NK-92 (cell line): ENCODE measurements around the gene KDM5B.
"Not testable (repeated sequence)": the region's sequence is repeated elsewhere in the genome, so short reads cannot be mapped to it uniquely, and the experiment has no call there.

Experiments used
- DNase-seq: peaks from one replicate; lab custom pipeline; 2025; ENCODE audit not compliant: unreplicated experiment; lab: John Stamatoyannopoulos, UW

Gene KDM5B

DNA sequence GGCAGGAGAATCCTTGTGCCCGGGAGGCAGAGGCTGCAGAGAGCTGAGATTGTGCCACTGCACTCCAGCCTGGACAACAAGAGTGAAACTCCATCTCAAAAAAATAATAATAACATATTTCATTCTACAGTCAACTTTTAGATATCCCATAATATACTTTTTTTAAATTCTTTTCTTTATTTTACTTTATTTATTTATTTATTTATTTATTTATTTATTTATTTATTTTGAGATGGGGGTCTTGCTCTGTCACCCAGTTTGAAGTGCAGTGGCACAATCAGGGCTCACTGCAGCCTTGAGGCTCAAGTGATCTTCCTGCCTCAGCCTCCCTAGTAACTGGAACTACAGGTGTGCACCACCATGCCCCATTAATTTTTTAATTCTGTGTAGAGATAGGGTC, 94.0 kb downstream of the KDM5B start:
- DNase-seq, result not testable (repeated sequence)

GRCh38 chr1:202713110-202713509, 95.1 kb downstream of the KDM5B start:
- no peak for DNase-seq

- DNase-seq, result no peak
Measured at GRCh38 chr1:202711949-202712635, 96.1 kb downstream of the KDM5B start.

GRCh38 chr1:202710070-202711045, 97.9 kb downstream of the KDM5B start, which contains the start of gene SYT2:
TSS of gene SYT2 (minus strand) at chr1:202710454. CDS start at chr1:202605772, 104,682 bp downstream.
- DNase-seq, result no peak

DNA sequence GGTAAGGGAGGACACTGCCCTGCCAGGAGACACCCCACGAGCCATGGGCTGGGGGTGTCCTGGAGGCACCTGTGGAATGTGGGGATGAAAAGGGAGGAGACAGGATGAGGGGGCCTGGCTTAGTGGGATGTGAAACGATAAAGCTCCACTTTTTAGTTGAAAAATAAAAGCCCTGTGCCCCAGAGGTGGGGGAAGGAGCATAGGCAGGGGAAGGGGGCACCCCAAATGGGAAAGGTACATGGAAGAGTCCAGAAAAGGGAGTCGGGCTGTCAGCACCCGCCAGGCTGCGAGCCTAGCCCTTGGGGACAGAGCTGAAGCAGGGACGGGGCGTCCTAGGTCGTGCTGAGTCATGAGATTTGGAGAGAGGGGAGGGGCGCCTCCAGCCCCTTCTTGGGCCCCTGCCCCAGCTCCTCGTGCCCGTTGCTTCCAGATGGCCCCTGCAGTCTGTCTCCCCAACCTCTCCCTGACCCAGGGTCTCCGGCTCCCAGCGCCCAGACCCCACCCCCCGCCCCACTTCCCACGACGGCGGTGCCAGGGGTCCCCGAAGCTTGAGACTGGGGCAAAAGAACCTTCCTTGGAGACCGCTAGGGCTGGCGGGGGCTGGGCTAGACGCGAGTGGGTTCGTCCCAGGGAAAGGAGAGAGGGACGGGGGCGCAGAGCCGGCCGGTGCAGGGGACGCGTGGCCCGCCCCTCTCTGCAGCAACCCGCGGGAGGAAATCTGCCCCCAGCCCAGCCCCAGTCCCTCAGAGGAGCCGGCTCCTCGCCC, 98.8 kb downstream of the KDM5B start:
- DNase-seq, result no peak

DNA sequence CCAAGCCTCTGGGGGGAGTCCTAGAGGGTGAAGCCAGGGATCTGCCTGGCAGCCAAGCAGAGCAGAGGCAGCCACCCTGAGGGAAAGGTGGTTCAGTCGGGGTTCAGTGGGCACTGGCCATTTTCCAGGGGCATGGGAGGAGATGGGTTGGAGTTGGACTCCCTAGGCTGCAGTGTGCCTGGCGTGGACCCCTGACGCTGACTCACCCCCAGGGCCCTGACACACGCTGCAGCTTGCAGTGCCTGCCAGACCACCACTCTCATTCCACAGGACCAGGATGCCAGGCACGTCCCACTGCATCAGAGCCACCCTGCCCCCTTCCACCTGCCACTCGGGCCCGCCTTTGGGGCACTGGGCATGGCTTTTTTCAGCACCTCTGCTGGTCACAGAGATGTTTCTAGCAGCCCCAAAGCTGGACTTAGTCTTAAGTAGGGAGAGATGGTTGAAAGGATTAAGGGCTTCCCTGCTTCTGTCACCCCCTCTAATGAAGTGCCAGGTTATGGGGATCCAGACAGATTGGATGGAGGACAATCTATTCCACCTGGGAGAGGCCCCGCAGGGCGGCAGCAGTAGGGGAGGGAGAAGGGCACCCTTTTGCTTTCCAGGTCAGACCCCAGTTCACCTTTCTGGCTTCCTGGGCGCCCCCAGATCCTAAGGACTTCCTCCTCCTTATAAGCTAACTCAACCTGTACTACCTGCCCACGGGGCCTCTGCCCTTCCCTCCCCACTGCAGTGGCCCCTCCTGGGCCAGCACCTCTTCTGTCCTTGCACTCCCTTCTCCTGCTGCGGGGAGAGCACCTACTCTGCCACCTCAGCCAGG, 99.6 kb downstream of the KDM5B start:
- DNase-seq, result no peak

DNA sequence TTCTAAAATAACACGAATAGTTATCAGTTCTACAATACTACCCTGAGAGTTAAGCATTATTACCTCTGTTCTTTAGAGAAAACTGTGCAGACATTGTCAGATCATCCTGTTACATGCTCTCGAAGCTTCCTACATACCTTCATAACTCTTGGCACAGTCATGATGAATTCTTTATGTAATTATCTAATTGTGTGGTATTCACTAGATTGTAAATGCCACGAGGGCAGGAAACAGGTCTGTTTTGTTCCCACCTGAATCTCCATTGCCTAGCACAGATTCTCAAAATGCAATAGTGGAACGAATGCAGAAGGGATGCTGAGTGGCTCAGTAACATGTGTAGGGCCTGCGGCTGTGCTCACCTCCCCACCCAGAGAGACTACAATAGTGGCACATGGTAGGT, 101.4 kb downstream of the KDM5B start:
- DNase-seq, result no peak

- no peak for DNase-seq
Measured at GRCh38 chr1:202704601-202705000, 103.6 kb downstream of the KDM5B start.

- no peak for DNase-seq
Measured at GRCh38 chr1:202703191-202703590, 105.0 kb downstream of the KDM5B start.

- DNase-seq, result no peak
Measured at GRCh38 chr1:202702088-202702487, 106.1 kb downstream of the KDM5B start.

- DNase-seq, result no peak
Measured at GRCh38 chr1:202701200-202701599, 107.0 kb downstream of the KDM5B start.

DNA sequence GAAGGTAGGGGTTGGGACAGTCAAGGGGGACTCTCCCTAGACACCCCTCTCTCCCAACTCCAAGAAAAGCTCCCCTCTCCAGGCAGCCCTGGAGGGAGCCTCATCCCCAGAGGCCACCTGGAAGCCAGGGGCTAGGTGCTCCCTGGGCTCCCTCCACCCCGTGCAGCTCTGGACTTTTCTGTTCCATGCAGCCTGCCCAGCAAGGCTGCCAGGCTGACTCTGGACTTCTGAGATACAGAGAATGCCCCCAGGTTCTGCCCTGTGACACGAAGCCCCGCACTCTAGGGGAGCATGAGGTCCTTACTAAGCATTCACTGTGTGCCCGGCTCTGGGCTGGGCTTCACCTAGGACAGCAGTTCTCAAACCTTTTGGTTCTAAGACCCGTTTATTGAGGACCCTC, 108.2 kb downstream of the KDM5B start:
- no peak for DNase-seq

- DNase-seq, result no peak
Measured at GRCh38 chr1:202698276-202698675, 109.9 kb downstream of the KDM5B start.

DNA sequence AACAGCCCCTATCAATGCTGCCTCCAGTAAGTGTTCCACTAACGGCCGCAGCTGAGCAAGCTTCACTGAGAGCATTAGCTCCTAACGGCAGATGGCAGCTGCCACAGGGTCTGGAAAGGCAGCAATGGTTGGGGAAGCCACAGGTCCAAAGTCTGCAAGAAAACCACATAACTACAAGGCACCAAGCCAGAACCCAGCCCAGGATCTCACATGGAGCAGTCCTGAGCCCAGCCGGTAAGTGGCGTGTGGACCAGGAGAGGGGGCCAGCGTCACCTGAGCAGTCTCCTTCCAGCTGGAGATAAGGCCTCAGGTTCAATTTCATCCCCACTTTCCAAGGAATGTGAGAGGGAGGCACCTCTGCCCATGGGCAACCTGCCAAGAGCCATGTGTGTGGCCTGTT, 111.2 kb downstream of the KDM5B start:
- DNase-seq, result no peak

DNA sequence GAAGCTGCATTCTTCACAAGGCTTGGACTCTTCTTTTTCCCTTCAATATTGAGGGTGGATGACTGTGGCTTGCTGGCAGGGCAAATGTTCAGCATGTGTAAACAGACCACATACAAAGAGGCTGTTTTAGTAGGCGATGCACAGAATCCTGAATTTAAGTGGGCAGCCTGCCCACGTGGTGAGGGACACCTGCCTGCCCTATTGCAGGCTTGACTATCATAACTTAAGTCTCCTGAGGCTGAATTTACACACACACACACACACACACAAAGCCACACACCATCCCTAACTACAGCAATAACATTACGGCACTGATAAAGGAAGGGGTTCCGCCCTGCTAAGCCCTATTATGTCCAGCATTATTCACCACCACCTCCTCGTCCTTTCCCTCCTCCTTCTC, 113.9 kb downstream of the KDM5B start:
- DNase-seq, result no peak

DNA sequence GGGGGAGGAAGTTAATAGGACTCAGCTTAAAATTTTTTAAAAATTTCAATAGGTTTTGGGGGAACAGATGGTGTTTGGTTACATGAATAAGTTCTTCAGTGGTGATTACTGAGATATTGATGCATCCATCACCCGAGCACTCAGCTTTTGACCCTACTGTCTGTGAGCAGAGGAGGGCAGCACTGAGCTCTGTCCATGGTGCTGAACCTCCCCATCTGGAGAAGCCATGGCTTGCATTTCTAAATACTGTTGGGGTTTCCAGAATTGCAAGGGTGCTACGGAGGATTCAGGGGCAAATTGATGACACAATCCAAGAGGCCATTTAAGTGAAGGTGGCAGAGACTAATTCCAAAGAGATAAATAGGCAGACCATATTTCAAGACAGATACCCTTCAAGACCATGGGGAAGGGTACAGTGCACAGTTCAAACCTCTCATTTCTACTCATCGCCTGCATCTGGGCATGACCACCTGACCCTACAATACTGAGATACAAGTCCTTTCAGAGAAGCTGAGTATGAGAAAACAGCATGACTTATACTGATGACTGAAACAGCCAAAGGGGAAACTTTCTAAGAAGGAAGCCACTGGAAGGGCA, 115.2 kb downstream of the KDM5B start:
- no peak for DNase-seq

DNA sequence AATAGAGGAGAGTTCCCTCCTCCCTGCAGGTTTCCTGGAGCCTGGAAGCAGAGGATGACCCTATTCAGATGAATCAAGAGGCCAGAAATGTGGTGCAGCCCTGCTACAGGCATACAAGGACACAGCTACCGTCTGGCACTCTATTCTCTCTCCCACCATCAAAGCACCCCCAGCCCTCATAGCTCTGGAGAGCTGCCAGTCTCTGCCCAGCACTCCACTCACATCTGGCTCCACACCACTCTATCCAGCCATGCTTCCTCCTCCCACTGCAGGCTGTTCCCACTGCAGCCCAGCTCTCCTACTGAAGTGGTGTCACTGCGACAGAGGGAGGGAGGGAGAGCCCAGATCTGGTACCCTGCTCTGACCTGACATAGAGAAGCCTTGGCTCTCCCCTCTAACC, 116.4 kb downstream of the KDM5B start:
- no peak for DNase-seq

GRCh38 chr1:202689493-202690342, 118.5 kb downstream of the KDM5B start:
- DNase-seq, result no peak

GRCh38 chr1:202689082-202689481, 119.1 kb downstream of the KDM5B start:
- DNase-seq, result no peak
